GM12872 (cell line): ENCODE measurements around the gene CACNG1.

Experiments used
- TF ChIP-seq, protein P1 (sequence below): IDR thresholded peaks from 3 replicates; pipeline ENCODE4 v1.5.1; 2011; ENCODE audit warnings: low read depth, mild to moderate bottlenecking, low read length, moderate library complexity; ENCODE audit not compliant: insufficient read depth

The CACNG1 gene

DNA sequence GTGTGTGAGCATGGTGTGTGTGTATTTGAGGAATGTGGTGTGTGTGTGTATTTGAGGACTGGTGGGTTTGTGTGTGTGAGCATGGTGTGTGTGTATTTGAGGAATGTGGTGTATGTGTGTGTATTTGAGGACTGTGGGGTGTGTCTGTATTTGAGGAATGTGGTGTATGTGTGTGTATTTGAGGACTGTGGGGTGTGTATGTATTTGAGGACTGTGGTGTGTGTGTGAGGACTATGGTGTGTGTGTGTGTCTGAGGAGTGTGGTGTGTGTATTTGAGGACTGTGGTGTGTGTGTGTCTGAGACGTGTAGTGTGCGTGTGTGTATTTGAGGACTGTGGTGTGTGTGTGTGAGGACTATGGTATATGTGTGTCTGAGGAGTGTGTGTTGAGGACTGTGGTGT, 18.0 kb upstream of the CACNG1 start:
- TF ChIP-seq, protein P1, sequence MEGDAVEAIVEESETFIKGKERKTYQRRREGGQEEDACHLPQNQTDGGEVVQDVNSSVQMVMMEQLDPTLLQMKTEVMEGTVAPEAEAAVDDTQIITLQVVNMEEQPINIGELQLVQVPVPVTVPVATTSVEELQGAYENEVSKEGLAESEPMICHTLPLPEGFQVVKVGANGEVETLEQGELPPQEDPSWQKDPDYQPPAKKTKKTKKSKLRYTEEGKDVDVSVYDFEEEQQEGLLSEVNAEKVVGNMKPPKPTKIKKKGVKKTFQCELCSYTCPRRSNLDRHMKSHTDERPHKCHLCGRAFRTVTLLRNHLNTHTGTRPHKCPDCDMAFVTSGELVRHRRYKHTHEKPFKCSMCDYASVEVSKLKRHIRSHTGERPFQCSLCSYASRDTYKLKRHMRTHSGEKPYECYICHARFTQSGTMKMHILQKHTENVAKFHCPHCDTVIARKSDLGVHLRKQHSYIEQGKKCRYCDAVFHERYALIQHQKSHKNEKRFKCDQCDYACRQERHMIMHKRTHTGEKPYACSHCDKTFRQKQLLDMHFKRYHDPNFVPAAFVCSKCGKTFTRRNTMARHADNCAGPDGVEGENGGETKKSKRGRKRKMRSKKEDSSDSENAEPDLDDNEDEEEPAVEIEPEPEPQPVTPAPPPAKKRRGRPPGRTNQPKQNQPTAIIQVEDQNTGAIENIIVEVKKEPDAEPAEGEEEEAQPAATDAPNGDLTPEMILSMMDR: no peak

DNA sequence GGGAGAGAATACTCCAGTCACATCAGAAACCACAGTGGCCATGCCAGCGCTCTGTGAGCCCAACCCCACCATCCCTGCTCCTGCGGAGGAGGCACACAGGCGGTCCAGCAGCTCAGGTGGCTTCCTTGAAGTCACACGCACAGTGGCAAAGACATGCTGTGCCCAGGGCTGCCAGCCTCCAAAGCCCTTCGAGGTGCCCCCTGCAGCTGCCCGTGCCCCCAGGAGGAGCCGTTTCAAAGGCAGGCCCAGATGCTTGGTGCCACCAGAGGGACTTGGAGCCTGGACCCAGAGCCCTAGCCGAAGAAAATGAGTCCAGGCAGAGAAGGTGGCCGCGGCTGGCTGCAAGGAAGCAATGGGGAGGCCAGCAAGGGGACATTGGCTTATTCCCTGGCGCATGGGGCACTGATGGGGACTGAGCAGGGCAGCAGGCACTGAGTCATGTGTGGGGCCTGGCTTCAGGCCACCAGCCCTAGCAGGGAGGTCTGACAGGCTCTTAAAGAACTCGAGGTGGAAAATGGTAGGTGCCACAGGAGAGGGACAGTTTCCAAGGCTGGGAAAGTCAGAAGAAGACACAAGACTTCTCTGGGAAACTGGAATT, 17.2 kb upstream of the CACNG1 start:
- TF ChIP-seq, protein P1: no peak

DNA sequence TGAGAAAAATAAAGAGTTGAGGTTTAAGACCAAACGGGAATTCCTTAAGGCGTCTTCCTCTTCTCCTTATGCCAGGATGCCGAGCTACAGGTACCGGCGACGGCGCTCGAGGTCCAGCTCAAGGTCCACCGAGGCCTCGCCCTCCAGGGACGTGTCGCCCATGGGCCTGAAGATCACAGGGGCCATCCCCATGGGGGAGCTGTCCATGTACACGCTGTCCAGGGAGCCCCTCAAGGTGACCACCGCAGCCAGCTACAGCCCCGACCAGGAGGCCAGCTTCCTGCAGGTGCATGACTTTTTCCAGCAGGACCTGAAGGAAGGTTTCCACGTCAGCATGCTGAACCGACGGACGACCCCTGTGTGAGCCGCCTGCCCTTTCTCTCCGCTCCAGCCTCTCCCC, 13.7 kb upstream of the CACNG1 start:
- TF ChIP-seq, protein P1: no peak

DNA sequence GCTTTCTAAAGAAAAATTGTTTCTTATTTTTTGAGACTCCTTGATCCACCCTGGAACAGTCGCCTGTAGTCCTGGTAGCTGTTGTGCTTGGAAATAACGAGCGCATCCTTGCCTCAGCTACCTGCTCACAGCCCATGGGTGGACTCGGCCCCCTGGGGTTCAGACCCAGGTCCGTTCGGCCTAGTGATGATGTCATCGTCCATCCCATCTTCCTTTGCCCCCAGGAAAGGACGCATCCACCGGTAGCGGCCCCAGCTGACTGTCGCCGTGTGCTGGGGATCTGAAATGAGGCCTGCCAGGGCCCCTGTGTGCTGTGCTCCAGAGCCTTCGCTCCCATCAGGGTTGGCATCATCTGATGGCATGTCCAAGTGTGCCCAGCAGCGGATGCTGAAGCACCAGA, 12.0 kb upstream of the CACNG1 start:
- TF ChIP-seq, protein P1: no peak

DNA sequence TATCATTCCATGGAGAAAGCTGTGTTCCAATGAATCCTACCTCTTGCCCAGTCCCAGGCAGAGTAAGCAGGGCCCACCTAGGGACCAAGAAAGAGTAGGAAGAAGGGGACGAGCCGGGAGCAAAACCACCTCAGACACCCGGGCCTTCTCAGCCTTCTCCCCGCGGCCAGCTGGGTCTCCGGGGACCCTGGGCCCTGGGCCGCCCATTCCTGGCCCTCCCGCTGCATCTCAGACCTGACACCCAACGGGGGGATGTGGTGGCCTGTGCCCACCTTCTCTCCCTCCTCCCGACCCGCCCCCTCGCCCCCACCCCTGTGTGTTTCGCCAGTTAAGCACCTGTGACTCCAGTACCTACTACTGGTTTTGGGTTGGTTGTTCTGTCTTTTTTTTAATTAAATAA, 11.4 kb upstream of the CACNG1 start:
- TF ChIP-seq, protein P1: no peak

DNA sequence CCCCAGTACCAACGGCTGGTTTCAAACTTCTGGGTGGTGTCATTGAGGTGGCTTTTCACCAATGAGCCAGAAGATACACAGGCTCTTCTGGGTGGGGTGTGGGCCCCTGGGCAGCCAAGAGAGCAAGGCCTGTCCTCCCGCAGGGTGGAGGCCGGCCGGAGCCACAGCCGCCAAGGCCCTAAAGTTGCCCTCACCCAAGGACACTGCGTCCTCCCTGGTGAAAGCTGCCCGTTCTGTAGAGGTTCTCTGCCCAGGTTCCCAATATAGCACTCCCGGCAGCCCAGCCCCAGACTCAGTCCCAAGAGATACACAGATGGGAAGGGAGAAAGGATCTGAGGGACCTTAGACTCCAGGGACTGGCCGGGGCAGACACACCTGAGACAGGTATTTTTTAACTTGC, 10.7 kb upstream of the CACNG1 start:
- TF ChIP-seq, protein P1: no peak

DNA sequence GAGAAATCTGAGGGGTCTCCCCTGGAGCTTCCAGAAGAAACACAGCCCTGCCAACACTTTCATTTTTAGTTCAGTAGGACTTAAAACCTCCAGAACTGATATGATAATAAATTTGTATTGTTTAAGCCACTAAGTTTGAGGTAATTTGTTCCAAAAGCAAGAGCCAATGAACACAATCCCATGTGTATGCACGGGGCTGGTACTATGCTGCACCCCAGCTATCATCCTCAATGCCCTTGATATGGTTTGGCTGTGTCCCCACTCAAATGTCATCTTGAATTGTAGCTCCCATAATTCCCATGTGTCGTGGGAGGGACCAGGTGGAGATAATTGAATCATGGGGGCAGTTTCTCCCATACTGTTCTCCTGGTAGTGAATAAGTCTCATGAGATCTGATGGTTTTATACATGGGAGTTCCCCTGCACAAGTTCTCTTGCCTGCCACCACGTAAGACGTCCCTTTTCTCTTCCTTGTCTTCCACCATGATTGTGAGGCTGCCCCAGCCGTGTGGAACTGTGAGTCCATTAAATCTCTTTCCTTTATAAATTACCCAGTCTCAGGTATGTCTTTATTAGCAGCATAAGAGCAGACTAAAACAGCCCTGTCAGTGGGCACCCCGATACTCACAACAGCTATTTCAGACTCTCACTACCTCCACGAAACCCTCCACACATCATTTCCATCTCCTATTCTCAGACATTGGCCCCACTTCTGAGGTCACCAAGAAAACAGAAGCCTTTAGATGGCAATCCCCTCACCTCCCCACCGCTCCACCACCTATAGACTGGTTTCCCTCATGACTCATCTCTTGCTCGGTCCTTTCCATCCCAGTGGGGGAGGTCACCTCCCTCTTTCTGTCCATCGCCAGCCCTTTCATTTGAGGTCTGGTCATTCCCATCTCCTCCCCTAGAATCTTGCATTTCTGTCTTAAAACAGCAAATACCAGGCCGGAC, 8.9 kb upstream of the CACNG1 start:
- TF ChIP-seq, protein P1: no peak
